ENCODE results near the gene TNS4.

DNA sequence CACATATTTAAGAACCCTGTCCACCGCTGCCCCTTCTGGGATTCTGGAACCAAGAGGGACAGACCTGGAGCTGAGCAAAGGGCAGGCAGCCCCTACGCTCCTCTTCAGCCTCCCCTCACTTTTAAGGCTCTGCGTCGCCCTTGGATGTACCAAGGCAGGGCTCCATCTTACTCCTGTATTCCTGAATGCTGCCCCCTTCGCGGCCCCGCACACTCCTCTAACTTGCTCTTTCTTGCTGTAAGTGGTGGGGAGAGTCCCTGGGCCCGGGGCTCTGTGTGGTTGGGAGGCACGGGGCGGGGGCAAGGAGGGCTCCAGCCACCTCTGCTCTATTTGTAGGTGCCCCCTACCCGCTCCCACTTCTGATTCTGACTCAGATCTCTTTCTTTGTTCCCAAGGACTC, 1.2 kb downstream of the TNS4 start:
- TF ChIP-seq, protein P1, sequence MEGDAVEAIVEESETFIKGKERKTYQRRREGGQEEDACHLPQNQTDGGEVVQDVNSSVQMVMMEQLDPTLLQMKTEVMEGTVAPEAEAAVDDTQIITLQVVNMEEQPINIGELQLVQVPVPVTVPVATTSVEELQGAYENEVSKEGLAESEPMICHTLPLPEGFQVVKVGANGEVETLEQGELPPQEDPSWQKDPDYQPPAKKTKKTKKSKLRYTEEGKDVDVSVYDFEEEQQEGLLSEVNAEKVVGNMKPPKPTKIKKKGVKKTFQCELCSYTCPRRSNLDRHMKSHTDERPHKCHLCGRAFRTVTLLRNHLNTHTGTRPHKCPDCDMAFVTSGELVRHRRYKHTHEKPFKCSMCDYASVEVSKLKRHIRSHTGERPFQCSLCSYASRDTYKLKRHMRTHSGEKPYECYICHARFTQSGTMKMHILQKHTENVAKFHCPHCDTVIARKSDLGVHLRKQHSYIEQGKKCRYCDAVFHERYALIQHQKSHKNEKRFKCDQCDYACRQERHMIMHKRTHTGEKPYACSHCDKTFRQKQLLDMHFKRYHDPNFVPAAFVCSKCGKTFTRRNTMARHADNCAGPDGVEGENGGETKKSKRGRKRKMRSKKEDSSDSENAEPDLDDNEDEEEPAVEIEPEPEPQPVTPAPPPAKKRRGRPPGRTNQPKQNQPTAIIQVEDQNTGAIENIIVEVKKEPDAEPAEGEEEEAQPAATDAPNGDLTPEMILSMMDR (IDR thresholded peaks at IDR 0.05; ENCODE audit: insufficient read depth, low read length), result no peak
- no peak for TF ChIP-seq POLR2AphosphoS5 (IDR thresholded peaks at IDR 0.05; ENCODE audit: low read depth)

Measured in HL-60 (cell line).